HepG2 (cell line): ENCODE measurements around the gene CCDC80. TPM values are rescaled to one million over a fixed set of nuclear protein-coding genes. Genes with fewer than 3 reads are reported as not detected.

Experiments
- AGO1 ChIP-seq: fragments of 200-400 bp; formaldehyde crosslinking; IDR thresholded peaks from 2 replicates; pipeline ENCODE4 v1.6.1; 2017; ENCODE audit warnings: mild to moderate bottlenecking, low read depth, low read length, moderate library complexity; ENCODE audit not compliant: poor library complexity, severe bottlenecking
- ATF4 ChIP-seq, 2 experiments: fragments of 450-650 bp in 1 of 2; sonication (generic) in 1 of 2; formaldehyde crosslinking; IDR thresholded peaks; 2 replicates each; pipeline versions ENCODE4 v1.5.0 to v1.8.0; 2020 to 2022; ENCODE audit warnings: mild to moderate bottlenecking in 1 of 2, missing genetic modification reagents in 1 of 2
- ATF7-NPFF ChIP-seq: sonication (generic); formaldehyde crosslinking; IDR thresholded peaks from 2 replicates; pipeline ENCODE4 v1.8.1; 2023; ENCODE audit warnings: mild to moderate bottlenecking, low read depth, missing genetic modification reagents, moderate library complexity
- ETS1 ChIP-seq: sonication (generic); formaldehyde crosslinking; IDR thresholded peaks from 2 replicates; pipeline ENCODE4 v1.4.0; 2020; ENCODE audit warnings: missing genetic modification reagents
- FOXJ3 ChIP-seq: sonication (generic); formaldehyde crosslinking; IDR thresholded peaks from 2 replicates; pipeline ENCODE4 v1.4.0; 2020; ENCODE audit warnings: missing genetic modification reagents, mild to moderate bottlenecking, borderline replicate concordance
- FOXK1 ChIP-seq: sonication (generic); formaldehyde crosslinking; IDR thresholded peaks from 2 replicates; pipeline ENCODE4 v1.4.0; 2020; ENCODE audit warnings: low read depth, missing genetic modification reagents, borderline replicate concordance
- HNRNPK ChIP-seq: fragments of 200-400 bp; formaldehyde crosslinking; IDR thresholded peaks from 2 replicates; pipeline ENCODE4 v1.6.1; 2018; ENCODE audit warnings: low read length, low read depth, moderate library complexity, mild to moderate bottlenecking; ENCODE audit not compliant: poor library complexity, severe bottlenecking
- IRF2 ChIP-seq: IDR thresholded peaks from 2 replicates; pipeline ENCODE4 v1.6.1; 2018; ENCODE audit warnings: missing genetic modification reagents, missing compliant biosample characterization
- ISL2 ChIP-seq: sonication (generic); formaldehyde crosslinking; IDR thresholded peaks from 2 replicates; pipeline ENCODE4 v1.5.0; 2020; ENCODE audit warnings: missing genetic modification reagents
- MAF1 ChIP-seq: sonication (generic); formaldehyde crosslinking; IDR thresholded peaks from 2 replicates; pipeline ENCODE4 v1.5.0; 2020; ENCODE audit warnings: missing genetic modification reagents, borderline replicate concordance
- NKX3-1 ChIP-seq: sonication (generic); formaldehyde crosslinking; IDR thresholded peaks from 2 replicates; pipeline ENCODE4 v1.5.0; 2020; ENCODE audit warnings: missing genetic modification reagents
- RFX3 ChIP-seq: IDR thresholded peaks from 2 replicates; pipeline ENCODE4 v1.6.1; 2016; ENCODE audit warnings: missing biosample characterization, missing genetic modification reagents
- RNF2 ChIP-seq: fragments of 450-650 bp; conservative IDR thresholded peaks from 2 replicates; pipeline ENCODE4 v1.6.1; 2016; ENCODE audit warnings: low read depth
- RXRA ChIP-seq: sonication (generic); formaldehyde crosslinking; IDR thresholded peaks from 2 replicates; pipeline ENCODE4 v1.5.1; 2020; ENCODE audit warnings: missing genetic modification reagents
- SIX4 ChIP-seq: sonication (generic); formaldehyde crosslinking; IDR thresholded peaks from 2 replicates; pipeline ENCODE4 v1.4.0; 2020; ENCODE audit warnings: missing genetic modification reagents
- TCF7 ChIP-seq: sonication (generic); IDR thresholded peaks from 2 replicates; pipeline ENCODE4 v1.6.1; 2016; ENCODE audit warnings: antibody characterized with exemption, low read depth
- TP53 ChIP-seq: sonication (generic); formaldehyde crosslinking; conservative IDR thresholded peaks from 2 replicates; pipeline ENCODE4 v1.4.0; 2020; ENCODE audit warnings: missing genetic modification reagents
- ZFP62 ChIP-seq: sonication (generic); formaldehyde crosslinking; IDR thresholded peaks from 2 replicates; pipeline ENCODE4 v1.4.0; 2020; ENCODE audit warnings: missing genetic modification reagents
- ZNF18 ChIP-seq: sonication (generic); formaldehyde crosslinking; IDR thresholded peaks from 2 replicates; pipeline ENCODE4 v1.8.0; 2022; ENCODE audit warnings: mild to moderate bottlenecking, missing genetic modification reagents; ENCODE audit not compliant: insufficient replicate concordance
- ZNF234 ChIP-seq: sonication (generic); formaldehyde crosslinking; conservative IDR thresholded peaks from 2 replicates; pipeline ENCODE4 v1.5.1; 2020; ENCODE audit warnings: mild to moderate bottlenecking, missing genetic modification reagents
- ZNF253 ChIP-seq: sonication (generic); formaldehyde crosslinking; IDR thresholded peaks from 2 replicates; pipeline ENCODE4 v1.8.0; 2022; ENCODE audit warnings: mild to moderate bottlenecking, missing genetic modification reagents, borderline replicate concordance
- ZNF329 ChIP-seq: sonication (generic); formaldehyde crosslinking; IDR thresholded peaks from 2 replicates; pipeline ENCODE4 v1.9.0; 2021; ENCODE audit warnings: low read depth, mild to moderate bottlenecking, missing genetic modification reagents
- ZNF629 ChIP-seq: sonication (generic); formaldehyde crosslinking; conservative IDR thresholded peaks from 2 replicates; pipeline ENCODE4 v1.5.0; 2020; ENCODE audit warnings: missing genetic modification reagents
- polyA plus RNA-seq, 8 experiments: library from polyadenylated mRNA; depleted of rRNA in 3 of 8; stranded (reverse) in 7 of 8; unstranded in 1 of 8; fragments of >200 nt; fragmentation: Illumina TruSeq in 4 of 8; extraction: Trizol in 4 of 8; gene quantifications; 2 replicates each; pipeline versions ENCODE4 v1.2.1 to v1.2.3, GENCODE V29; 2011 to 2016; ENCODE audit warnings: low read depth in 4 of 8, missing spikeins in 1 of 8, mixed read lengths in 1 of 8; ENCODE audit not compliant: insufficient read depth in 1 of 8
- total RNA-seq, 5 experiments: library from RNA; depleted of rRNA; stranded (reverse); fragments of >200 nt; fragmentation: Illumina TruSeq; extraction: Trizol; gene quantifications; 2 replicates each; pipeline ENCODE4 v1.2.3, GENCODE V29; 2016; ENCODE audit warnings: low read depth in 1 of 5
- TF ChIP-seq, protein P1 (sequence below): sonication (generic); formaldehyde crosslinking; IDR thresholded peaks from 2 replicates; pipeline ENCODE4 v1.9.0; 2021; ENCODE audit warnings: missing genetic modification reagents, mild to moderate bottlenecking, borderline replicate concordance

CCDC80 gene
- total and polyA plus RNA-seq, 2 of the 13 experiments (the other 11 are each of a cell fraction or from before 2014, with no cell fraction given), result not detected

DNA sequence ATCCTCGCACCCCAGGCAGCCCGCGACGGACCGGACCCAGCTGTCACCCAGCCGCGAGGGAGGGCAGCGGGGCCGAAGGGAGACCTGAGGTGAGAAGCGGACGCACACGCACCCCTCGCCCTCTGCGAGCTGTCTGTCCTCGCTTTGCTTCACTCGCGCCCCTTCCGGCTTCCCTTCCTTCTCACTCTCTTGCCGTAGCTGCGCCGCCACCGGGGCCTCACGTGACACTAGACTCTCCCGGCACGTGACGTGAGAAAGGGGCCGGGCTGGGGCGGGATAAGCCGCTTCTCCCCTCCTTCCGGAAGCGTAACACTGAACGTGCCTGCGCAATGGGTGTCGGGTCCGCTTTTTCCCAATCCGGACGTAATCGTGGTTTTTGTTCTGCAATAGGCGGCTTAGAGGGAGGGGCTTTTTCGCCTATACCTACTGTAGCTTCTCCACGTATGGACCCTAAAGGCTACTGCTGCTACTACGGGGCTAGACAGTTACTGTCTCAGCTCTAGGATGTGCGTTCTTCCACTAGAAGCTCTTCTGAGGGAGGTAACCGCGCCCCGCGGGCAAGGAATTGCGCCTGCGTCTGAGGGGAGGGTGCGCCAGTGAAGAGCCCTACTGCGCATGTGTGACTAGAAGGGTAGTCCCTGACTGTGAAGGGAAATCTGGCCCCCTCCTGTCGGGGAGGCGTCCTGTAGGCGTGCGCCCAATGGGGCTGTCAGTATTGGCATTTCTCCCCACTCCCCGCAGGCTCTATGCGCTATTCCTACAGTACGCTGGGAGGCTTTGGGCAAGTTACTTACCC is 79.0 kb downstream of the CCDC80 start, which contains the start of the genes ATG3 and SLC35A5 (continued):
- peak; percentile 83; the same call in 1 of the 2 replicates for TF ChIP-seq IRF2
- no peak for TF ChIP-seq NKX3-1
- peak in 1 of 2 experiments; percentile 74; a peak in 2 of 4 replicates for TF ChIP-seq ATF4 (CRISPR knock-in tag; IDR thresholded peaks at IDR 0.05)
- no peak for TF ChIP-seq TP53
- no peak for TF ChIP-seq ZNF234
- TF ChIP-seq FOXK1 (CRISPR knock-in tag), result peak; percentile 67
- TF ChIP-seq ZFP62 (CRISPR knock-in tag), result no peak
- no peak for TF ChIP-seq ETS1
- TF ChIP-seq ISL2 (CRISPR knock-in tag), result no peak
- no peak for TF ChIP-seq TCF7
- TF ChIP-seq, protein P1, sequence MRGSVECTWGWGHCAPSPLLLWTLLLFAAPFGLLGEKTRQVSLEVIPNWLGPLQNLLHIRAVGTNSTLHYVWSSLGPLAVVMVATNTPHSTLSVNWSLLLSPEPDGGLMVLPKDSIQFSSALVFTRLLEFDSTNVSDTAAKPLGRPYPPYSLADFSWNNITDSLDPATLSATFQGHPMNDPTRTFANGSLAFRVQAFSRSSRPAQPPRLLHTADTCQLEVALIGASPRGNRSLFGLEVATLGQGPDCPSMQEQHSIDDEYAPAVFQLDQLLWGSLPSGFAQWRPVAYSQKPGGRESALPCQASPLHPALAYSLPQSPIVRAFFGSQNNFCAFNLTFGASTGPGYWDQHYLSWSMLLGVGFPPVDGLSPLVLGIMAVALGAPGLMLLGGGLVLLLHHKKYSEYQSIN (CRISPR knock-in tag), result no peak
- peak; percentile 35; the same call in 1 of the 2 replicates for TF ChIP-seq ZNF629
- TF ChIP-seq ZNF18 (CRISPR knock-in tag), result peak; percentile 49
- no peak for TF ChIP-seq AGO1
- TF ChIP-seq RXRA, result peak; percentile 44; the same call in 1 of the 2 replicates
- TF ChIP-seq FOXJ3 (CRISPR knock-in tag), result no peak
- TF ChIP-seq SIX4 (CRISPR knock-in tag), result peak; percentile 32; the same call in 1 of the 2 replicates
- TF ChIP-seq MAF1 (CRISPR knock-in tag), result no peak
- peak; percentile 72; the same call in 1 of the 2 replicates for TF ChIP-seq ATF7-NPFF (CRISPR knock-in tag)
- TF ChIP-seq ZNF253, result 0 out of 2 replicates have a peak, but pooled peaks have one; percentile 60
- peak; percentile 88; the same call in 1 of the 2 replicates for TF ChIP-seq ZNF329 (CRISPR knock-in tag)
- TF ChIP-seq HNRNPK, result no peak
- peak; percentile 73; the same call in 1 of the 2 replicates for TF ChIP-seq RNF2
- TF ChIP-seq RFX3 (CRISPR knock-in tag), result no peak
